HFF-Myc (cell line): ENCODE measurements around the gene ANO4.
"Not testable (repeated sequence)": the region's sequence is repeated elsewhere in the genome, so short reads cannot be mapped to it uniquely, and the experiment has no call there.

Source experiments
- DNase-seq: peaks from one replicate; pipeline ENCODE4 v3.0.0-alpha.2; 2011; ENCODE audit warnings: low read depth; ENCODE audit errors: extremely low read depth
- H3K4me3 ChIP-seq: replicated peaks from 2 replicates; pipeline ENCODE4 v1.5.1; 2011; ENCODE audit warnings: low read depth, mild to moderate bottlenecking, control low read depth, low read length
- CTCF ChIP-seq: IDR thresholded peaks from 2 replicates; pipeline ENCODE4 v1.5.1; 2012; ENCODE audit warnings: mild to moderate bottlenecking, low read depth, low read length, control low read depth; ENCODE audit errors: missing control alignments

The ANO4 gene

GRCh38 chr12:101116911-101117310, 322.3 kb downstream of the ANO4 start:
- no peak overlapping the region for H3K4me3 ChIP-seq
- no peak for DNase-seq
- TF ChIP-seq CTCF: no peak

DNA sequence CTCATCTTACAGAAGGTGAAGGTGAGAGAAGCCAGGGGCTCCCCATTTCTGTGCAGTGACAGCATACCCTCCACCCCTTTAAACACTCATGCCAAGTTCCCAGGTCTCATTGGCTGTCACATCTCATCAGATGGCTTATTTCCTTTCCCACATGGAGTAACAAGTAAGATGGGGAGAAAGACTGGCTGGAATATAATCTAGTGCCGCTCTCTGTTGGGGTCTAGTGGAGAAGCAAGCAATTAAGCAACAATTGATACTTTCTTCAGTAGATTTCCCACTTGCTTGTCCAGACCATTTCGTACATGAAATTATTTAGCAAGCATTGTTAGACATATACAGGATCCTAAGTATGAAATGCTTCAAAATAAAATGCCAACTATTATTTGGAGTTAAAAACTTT, 323.3 kb downstream of the ANO4 start:
- no peak for TF ChIP-seq CTCF
- no peak overlapping the region for H3K4me3 ChIP-seq
- no peak for DNase-seq

- no peak for DNase-seq
- TF ChIP-seq CTCF: no peak
- H3K4me3 ChIP-seq: no peak overlapping the region
Observed at GRCh38 chr12:101127521-101128219, 333.1 kb downstream of the ANO4 start.

- H3K4me3 ChIP-seq, DNase-seq: not testable (repeated sequence)
Observed at GRCh38 chr12:101145777-101146431, 351.3 kb downstream of the ANO4 start.

- DNase-seq: no peak
- H3K4me3 ChIP-seq: no peak overlapping the region
- TF ChIP-seq CTCF: no peak
Observed at GRCh38 chr12:101165319-101165718, 370.7 kb downstream of the ANO4 start.

GRCh38 chr12:101166866-101167265, 372.3 kb downstream of the ANO4 start:
- no peak for DNase-seq
- TF ChIP-seq CTCF: no peak

GRCh38 chr12:101168001-101168400, 373.4 kb downstream of the ANO4 start:
- no peak overlapping the region for H3K4me3 ChIP-seq
- DNase-seq: no peak
- TF ChIP-seq CTCF: no peak

More at GRCh38 chr12:101166866-101167265, 372.3 kb downstream of the ANO4 start:
- H3K4me3 ChIP-seq: no peak overlapping the region
